Lower lobe of right lung (tissue), 2 donors: ENCODE data around the gene STX3. TPM values are rescaled to one million over a fixed set of nuclear protein-coding genes. Genes with fewer than 3 reads are reported as not detected.
A peak's percentile ranks its signal among the peaks of the same experiment; 100 is the strongest.

Source experiments
- ATAC-seq, 2 donors: fragments of 200-7000 bp; cut with Tn5 transposase; one replicate each; pipeline ENCODE4 v1.9.1; 2020 to 2022; ENCODE audit warnings: mild to moderate bottlenecking in 2 of 2, moderate library complexity in 2 of 2
- DNase-seq: peaks from one replicate; pipeline ENCODE4 v3.0.0-alpha.2; 2020
- H3K27ac ChIP-seq: fragments of 200-600 bp; one replicate; pipeline ENCODE4 v1.8.0; 2022
- H3K27me3 ChIP-seq: fragments of 200-600 bp; one replicate; pipeline ENCODE4 v1.8.0; 2022; ENCODE audit warnings: low read depth
- H3K36me3 ChIP-seq: fragments of 200-600 bp; one replicate; pipeline ENCODE4 v1.8.0; 2022; ENCODE audit warnings: mild to moderate bottlenecking
- H3K4me1 ChIP-seq: fragments of 200-600 bp; one replicate; pipeline ENCODE4 v1.8.0; 2022
- H3K4me3 ChIP-seq: fragments of 200-600 bp; one replicate; pipeline ENCODE4 v1.8.0; 2022; ENCODE audit warnings: mild to moderate bottlenecking
- H3K9me3 ChIP-seq: fragments of 200-600 bp; one replicate; pipeline ENCODE4 v1.8.0; 2022
- intact Hi-C: fragments of 100-400 bp; cut with DNase I; formaldehyde crosslinking; loops from one replicate; pipeline ENCODE4 v1.11.0; 2022
- total RNA-seq: library from RNA; stranded (reverse); fragmentation: NEBNext Ultra II Directional; extraction: Animal tissue kit (Norgen Biotek cat#: 25700); gene quantifications from one replicate; pipeline ENCODE4 v1.2.1, GENCODE V29; 2021
- TF ChIP-seq, protein P1 (sequence below): fragments of 200-600 bp; IDR thresholded peaks from one replicate; pipeline ENCODE4 v1.8.0; 2022; ENCODE audit warnings: antibody characterized with exemption, mild to moderate bottlenecking
- donor health status: DM: no; HTN: yes; CAD: no; lungs with severe emphysema.

The STX3 gene
- total RNA-seq, 1 donor from 2014 or later = 59.4 TPM

DNA sequence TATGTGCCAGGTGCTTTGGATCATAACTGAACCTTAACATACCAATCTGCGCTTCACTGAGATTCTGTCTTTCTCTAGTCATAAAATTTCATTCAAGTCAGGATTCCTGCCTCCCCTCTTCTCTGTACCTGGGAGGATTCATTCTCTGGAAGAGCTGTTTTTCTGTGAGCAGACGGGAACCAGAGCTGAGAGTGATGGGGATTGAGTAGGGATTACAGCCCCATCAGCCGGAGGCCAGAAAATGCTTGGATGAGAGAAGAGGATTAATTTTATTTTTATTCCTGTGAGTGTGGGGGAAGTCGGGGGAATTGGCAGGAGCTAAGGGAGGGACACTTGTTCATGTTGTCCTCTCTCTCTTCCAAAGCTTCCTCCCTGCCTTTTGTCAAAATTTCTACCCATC, 4.7 kb downstream of the STX3 start:
- Histone ChIP-seq H3K27me3 (no peaks in the 10 kb centered on the region), H3K4me3 (no peak overlapping the region), H3K4me1 (peaks cover 53% of the 10 kb centered on the region), H3K36me3 (peaks cover 16% of the 10 kb centered on the region), H3K27ac (no peak overlapping the region), H3K9me3 (no peaks in the 10 kb centered on the region)
- intact Hi-C loops = loop anchor here (10.0 kb wide), 1 partner anchor 45 kb away; no protein-coding TSS in a partner anchor
- ATAC-seq (no peak), DNase-seq (no peak)
- TF ChIP-seq, protein P1, sequence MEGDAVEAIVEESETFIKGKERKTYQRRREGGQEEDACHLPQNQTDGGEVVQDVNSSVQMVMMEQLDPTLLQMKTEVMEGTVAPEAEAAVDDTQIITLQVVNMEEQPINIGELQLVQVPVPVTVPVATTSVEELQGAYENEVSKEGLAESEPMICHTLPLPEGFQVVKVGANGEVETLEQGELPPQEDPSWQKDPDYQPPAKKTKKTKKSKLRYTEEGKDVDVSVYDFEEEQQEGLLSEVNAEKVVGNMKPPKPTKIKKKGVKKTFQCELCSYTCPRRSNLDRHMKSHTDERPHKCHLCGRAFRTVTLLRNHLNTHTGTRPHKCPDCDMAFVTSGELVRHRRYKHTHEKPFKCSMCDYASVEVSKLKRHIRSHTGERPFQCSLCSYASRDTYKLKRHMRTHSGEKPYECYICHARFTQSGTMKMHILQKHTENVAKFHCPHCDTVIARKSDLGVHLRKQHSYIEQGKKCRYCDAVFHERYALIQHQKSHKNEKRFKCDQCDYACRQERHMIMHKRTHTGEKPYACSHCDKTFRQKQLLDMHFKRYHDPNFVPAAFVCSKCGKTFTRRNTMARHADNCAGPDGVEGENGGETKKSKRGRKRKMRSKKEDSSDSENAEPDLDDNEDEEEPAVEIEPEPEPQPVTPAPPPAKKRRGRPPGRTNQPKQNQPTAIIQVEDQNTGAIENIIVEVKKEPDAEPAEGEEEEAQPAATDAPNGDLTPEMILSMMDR = no peak

DNA sequence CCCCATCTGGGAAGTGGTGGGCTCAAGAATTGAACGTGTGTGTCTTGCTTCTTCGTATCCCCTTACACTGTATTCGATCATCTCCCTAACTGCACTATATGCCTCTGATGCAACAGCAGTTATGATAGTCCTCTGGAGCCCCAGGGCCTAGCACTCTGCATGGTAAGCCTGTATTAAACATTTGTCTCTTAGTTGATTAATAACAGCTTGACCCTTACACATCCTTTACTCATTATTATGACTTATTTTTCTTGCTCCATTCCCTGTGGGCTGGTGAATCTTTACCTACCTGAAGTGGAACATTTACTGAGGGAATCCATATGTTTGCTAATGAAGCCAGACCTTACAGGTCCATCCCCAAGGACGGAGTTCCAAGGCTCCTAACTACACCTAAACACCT, 5.6 kb downstream of the STX3 start:
- DNase-seq = no peak
- intact Hi-C loops = no loop called here

DNA sequence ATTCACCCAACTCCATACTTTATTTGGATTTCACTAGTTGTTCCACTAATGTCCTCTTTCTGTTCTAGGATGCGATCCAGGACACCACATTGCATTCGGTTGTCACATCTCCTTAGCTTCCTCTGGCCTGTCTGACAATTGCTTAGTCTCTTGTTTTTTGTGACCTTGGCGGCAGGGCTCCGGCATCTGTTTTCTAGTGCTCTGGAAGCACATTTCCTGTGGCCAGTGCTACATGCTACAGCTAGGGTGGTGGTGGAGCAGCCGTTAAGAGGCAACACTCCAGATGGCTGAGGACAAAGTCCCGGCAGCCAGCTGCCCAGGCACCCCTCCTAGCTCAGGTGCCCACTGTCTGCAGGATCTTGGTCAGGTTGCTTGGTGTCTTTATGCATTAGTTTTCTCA, 6.8 kb downstream of the STX3 start:
- intact Hi-C loops = no loop called here
- DNase-seq = no peak
- TF ChIP-seq, protein P1 = no peak
- H3K36me3 ChIP-seq = peaks cover 16% of the 10 kb centered on the region
- peaks cover 64% of the 10 kb centered on the region for H3K4me1 ChIP-seq
- no peak overlapping the region for H3K27ac ChIP-seq
- H3K9me3 ChIP-seq = no peaks in the 10 kb centered on the region
- no peak for ATAC-seq
- H3K4me3 ChIP-seq = no peak overlapping the region
- no peaks in the 10 kb centered on the region for H3K27me3 ChIP-seq

More for the DNA sequence above, 5.6 kb downstream of the STX3 start:
- no peaks in the 10 kb centered on the region for H3K9me3 ChIP-seq
- H3K4me3 ChIP-seq = no peak overlapping the region
- no peaks in the 10 kb centered on the region for H3K27me3 ChIP-seq
- H3K36me3 ChIP-seq = peaks cover 16% of the 10 kb centered on the region
- no peak overlapping the region for H3K27ac ChIP-seq
- peaks cover 62% of the 10 kb centered on the region for H3K4me1 ChIP-seq
- TF ChIP-seq, protein P1 = no peak
- ATAC-seq = no peak

DNA sequence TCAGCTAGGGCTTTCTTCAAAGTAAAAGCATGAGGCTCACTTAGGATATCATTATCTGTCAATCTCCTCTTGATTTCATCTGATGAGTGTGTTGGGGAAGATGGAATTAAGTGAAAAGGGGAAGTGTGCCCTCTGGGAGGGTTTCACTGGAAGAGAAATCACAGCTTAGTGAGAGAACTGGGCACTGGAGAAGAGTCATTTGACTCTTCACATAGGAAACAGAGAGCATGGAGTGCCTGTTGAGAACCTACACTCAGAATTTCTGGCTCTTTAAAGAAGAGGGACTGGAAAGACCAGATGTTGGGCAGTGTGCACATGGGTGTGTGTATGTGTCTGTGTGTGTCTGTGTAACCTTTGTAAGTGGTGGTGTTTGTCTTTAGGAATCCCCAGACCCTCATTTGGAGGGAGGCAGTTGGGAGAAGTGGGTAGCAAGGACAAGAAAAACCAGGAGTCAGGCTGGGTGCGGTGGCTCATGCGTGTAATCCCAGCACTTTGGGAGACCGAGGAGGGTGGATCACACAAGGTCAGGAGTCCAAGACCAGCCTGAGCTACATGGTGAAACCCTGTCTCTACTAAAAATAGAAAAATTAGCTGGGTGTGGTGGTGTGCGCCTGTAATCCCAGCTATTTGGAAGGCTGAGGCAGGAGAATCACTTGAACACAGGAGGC, 10.0 kb downstream of the STX3 start:
- H3K27me3 ChIP-seq = no peaks in the 10 kb centered on the region
- no peak overlapping the region for H3K27ac ChIP-seq
- no peak overlapping the region for H3K4me3 ChIP-seq
- H3K4me1 ChIP-seq = peaks cover 74% of the 10 kb centered on the region
- no peak for DNase-seq
- peak; percentile 14 to 29 for ATAC-seq
- peaks cover 8% of the 10 kb centered on the region for H3K36me3 ChIP-seq
- TF ChIP-seq, protein P1 = no peak
- H3K9me3 ChIP-seq = no peaks in the 10 kb centered on the region
- intact Hi-C loops = no loop called here

DNA sequence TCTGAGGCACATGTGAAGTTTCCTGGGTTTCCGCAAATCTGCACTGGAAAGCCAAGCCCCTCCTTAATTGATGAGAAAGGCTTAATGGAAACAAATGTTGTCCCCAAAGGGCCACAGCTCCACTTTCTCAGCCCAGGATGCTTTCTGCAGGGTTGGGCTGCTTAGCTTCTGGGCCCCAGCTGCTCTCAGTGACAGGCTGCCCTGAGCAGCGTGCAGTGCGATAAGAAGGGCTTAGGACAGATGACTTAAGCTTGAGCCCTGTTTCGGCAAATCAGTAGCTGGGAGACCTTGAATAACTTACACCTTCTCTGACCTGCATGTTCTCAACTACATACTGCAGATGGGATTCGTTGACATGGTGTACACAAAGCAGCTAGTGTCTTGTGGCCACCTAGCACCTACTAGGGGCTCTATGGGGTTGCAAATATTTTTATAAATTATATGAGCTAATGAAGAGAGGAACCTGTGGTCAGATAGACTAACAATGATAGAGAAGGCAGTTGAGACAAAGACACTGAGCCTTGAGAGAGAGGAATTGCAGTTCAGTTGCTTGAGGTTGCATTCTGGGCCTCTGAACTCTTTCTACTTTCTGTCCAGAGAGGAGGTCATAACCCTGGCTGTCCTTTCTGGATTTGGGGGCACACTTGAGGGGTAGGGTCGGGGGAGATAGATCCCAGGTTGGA, 11.5 kb downstream of the STX3 start:
- TF ChIP-seq, protein P1 = no peak
- H3K4me1 ChIP-seq = peaks cover 80% of the 10 kb centered on the region

More for the DNA sequence above, 11.5 kb downstream of the STX3 start:
- no peak overlapping the region for H3K4me3 ChIP-seq
- ATAC-seq (peak in 1 of 2 donors; percentile 3), DNase-seq (no peak)
- H3K27me3 ChIP-seq = no peaks in the 10 kb centered on the region
- intact Hi-C loops = no loop called here
- H3K9me3 ChIP-seq = no peaks in the 10 kb centered on the region
- no peaks in the 10 kb centered on the region for H3K36me3 ChIP-seq
- H3K27ac ChIP-seq = no peak overlapping the region
